AG04450 (cell line): Measurements from ENCODE around the gene LIX1. TPM values are rescaled to one million over a fixed set of nuclear protein-coding genes. Genes with fewer than 3 reads are reported as not detected.
A peak's percentile ranks its signal among the peaks of the same experiment; 100 is the strongest.
"Not testable (repeated sequence)": the region's sequence is repeated elsewhere in the genome, so short reads cannot be mapped to it uniquely, and the experiment has no call there.

ENCODE experiments used
- CTCF ChIA-PET: fragments of 300-600, 350-600 bp; formaldehyde crosslinking; extraction: SDS; loops from one replicate; lab custom pipeline; 2022; ENCODE audit warnings: antibody characterized with exemption, inconsistent platforms; lab: Charles Lee
- POLR2A ChIA-PET: fragments of 350-600 bp; formaldehyde crosslinking; extraction: SDS; loops from one replicate; lab custom pipeline; 2021; ENCODE audit warnings: antibody characterized with exemption, inconsistent platforms; lab: Yijun Ruan, JAX
- DNase-seq: peaks from one replicate; pipeline ENCODE4 v3.0.0-alpha.2; 2011; ENCODE audit warnings: low read depth, low spot score
- H3K27ac ChIP-seq: one replicate; pipeline ENCODE4 v1.5.1; 2012; ENCODE audit warnings: low read depth, low read length, control low read depth
- H3K27me3 ChIP-seq: one replicate; pipeline ENCODE4 v1.6.0; 2012; ENCODE audit warnings: low read length; ENCODE audit not compliant: control insufficient read depth, insufficient read depth
- H3K4me3 ChIP-seq: 2 replicates; pipeline ENCODE4 v1.5.1; 2011; ENCODE audit warnings: mild to moderate bottlenecking, low read depth, low read length, control low read depth
- H3K9me3 ChIP-seq: 2 replicates; pipeline ENCODE4 v1.5.1; 2012; ENCODE audit warnings: low read length; ENCODE audit not compliant: control insufficient read depth, insufficient read depth
- CTCF ChIP-seq: IDR thresholded peaks from 2 replicates; pipeline ENCODE4 v1.5.1; 2011; ENCODE audit warnings: low read depth, low read length, control low read depth, inconsistent platforms
- polyA minus RNA-seq: library from RNA; depleted of rRNA, polyadenylated mRNA; stranded (reverse); fragments of >200 nt; gene quantifications from 2 replicates; pipeline ENCODE4 v1.2.3, GENCODE V29; 2011; rRNA and poly(A)+ RNA removed
- polyA plus RNA-seq: library from polyadenylated mRNA; depleted of rRNA; stranded (reverse); fragments of >200 nt; gene quantifications from 2 replicates; pipeline ENCODE4 v1.2.3, GENCODE V29; 2011; rRNA removed

The LIX1 gene
- polyA plus RNA-seq: not detected in 2 replicates
- not detected in 2 replicates for polyA minus RNA-seq

- CTCF ChIA-PET: interaction anchor here (0.6 to 3.1 kb wide), 17 partner anchors 8 to 438 kb away, joined by 3 to 48 read pairs (median 4); partner anchors contain the start of gene ERAP2
- Histone ChIP-seq H3K4me3 (no peak within 1 kb of the TSS), H3K27me3 (peaks cover 14% of the 10 kb centered on the region), H3K9me3 (no peaks in the 10 kb centered on the region), H3K27ac (no peak within 1 kb of the TSS)
- POLR2A ChIA-PET: no interaction called here
- peak; percentile 64 for TF ChIP-seq CTCF
- DNase-seq: no peak
Measured at GRCh38 chr5:97142521-97143254, at the start of gene LIX1. LIX1 (minus strand) TSS chr5:97142611; CDS start chr5:97142576, 35 bp downstream.

GRCh38 chr5:97191893-97192292, 49.5 kb upstream of the LIX1 start:
- no peak overlapping the region for H3K4me3 ChIP-seq
- CTCF ChIA-PET: interaction anchor here (0.6 to 1.6 kb wide), 2 partner anchors 39 to 1841 kb away, joined by 3 to 4 read pairs; no protein-coding TSS in a partner anchor
- DNase-seq: no peak
- POLR2A ChIA-PET: no interaction called here
- no peaks in the 10 kb centered on the region for H3K9me3 ChIP-seq
- H3K27me3 ChIP-seq: no peaks in the 10 kb centered on the region
- H3K27ac ChIP-seq: no peak overlapping the region
- no peak for TF ChIP-seq CTCF

GRCh38 chr5:97189523-97189922, 47.1 kb upstream of the LIX1 start:
- H3K27me3 ChIP-seq, H3K9me3 ChIP-seq, DNase-seq, H3K4me3 ChIP-seq, H3K27ac ChIP-seq, POLR2A ChIA-PET: not testable (repeated sequence)
- CTCF ChIA-PET: interaction anchor here (0.7 kb wide), 1 partner anchor 276 kb away, joined by 5 read pairs; no protein-coding TSS in a partner anchor

GRCh38 chr5:97183930-97184213, 41.5 kb upstream of the LIX1 start:
- TF ChIP-seq CTCF: no peak
- H3K9me3 ChIP-seq: no peaks in the 10 kb centered on the region
- peak overlapping the region; percentile 97 for H3K4me3 ChIP-seq
- H3K27me3 ChIP-seq: no peaks in the 10 kb centered on the region
- ChIA-PET CTCF (interaction anchor here (0.7 to 1.2 kb wide), 3 partner anchors 20 to 1612 kb away, joined by 3 to 4 read pairs (median 3); no protein-coding TSS in a partner anchor), POLR2A (interaction anchor here (0.7 to 1.0 kb wide), 2 partner anchors 350 to 1587 kb away, joined by 3 read pairs; no protein-coding TSS in a partner anchor)
- DNase-seq: no peak
- H3K27ac ChIP-seq: peak overlapping the region; percentile 93

- Histone ChIP-seq H3K9me3 (no peaks in the 10 kb centered on the region), H3K4me3 (peak within 1 kb of the TSS; percentile 97), H3K27me3 (no peaks in the 10 kb centered on the region), H3K27ac (peak within 1 kb of the TSS; percentile 93)
- no peak for TF ChIP-seq CTCF
- DNase-seq: peak; percentile 80
- POLR2A ChIA-PET: interaction anchor here (0.6 to 1.2 kb wide), 7 partner anchors 18 to 1588 kb away, joined by 3 to 4 read pairs (median 3); no protein-coding TSS in a partner anchor
- CTCF ChIA-PET: interaction anchor here (0.7 to 1.3 kb wide), 4 partner anchors 19 to 1614 kb away, joined by 3 to 4 read pairs (median 3); no protein-coding TSS in a partner anchor
Measured at GRCh38 chr5:97183100-97183929, 40.9 kb upstream of the LIX1 start, which contains the start of gene RIOK2. RIOK2 (minus strand) TSS chr5:97183247; CDS start chr5:97183191, 56 bp downstream.
